GM18951 (cell line): ENCODE results near the gene SLC33A1.
"Not testable (repeated sequence)": the region's sequence is repeated elsewhere in the genome, so short reads cannot be mapped to it uniquely, and the experiment has no call there.

Experiments used
- POLR2A ChIP-seq: IDR thresholded peaks from 4 replicates; pipeline ENCODE4 v1.6.1; 2011; ENCODE audit warnings: mild to moderate bottlenecking; ENCODE audit not compliant: insufficient read length, insufficient read depth; ENCODE audit errors: extremely low read depth
- in situ Hi-C: fragments of 300-500 bp; cut with MboI; formaldehyde crosslinking; loops from one replicate; pipeline ENCODE4 v1.12.0; 2022; ENCODE audit warnings: low sequenced_read_pairs, mixed read lengths, inconsistent platforms; ENCODE audit not compliant: unreplicated experiment

The SLC33A1 gene

DNA sequence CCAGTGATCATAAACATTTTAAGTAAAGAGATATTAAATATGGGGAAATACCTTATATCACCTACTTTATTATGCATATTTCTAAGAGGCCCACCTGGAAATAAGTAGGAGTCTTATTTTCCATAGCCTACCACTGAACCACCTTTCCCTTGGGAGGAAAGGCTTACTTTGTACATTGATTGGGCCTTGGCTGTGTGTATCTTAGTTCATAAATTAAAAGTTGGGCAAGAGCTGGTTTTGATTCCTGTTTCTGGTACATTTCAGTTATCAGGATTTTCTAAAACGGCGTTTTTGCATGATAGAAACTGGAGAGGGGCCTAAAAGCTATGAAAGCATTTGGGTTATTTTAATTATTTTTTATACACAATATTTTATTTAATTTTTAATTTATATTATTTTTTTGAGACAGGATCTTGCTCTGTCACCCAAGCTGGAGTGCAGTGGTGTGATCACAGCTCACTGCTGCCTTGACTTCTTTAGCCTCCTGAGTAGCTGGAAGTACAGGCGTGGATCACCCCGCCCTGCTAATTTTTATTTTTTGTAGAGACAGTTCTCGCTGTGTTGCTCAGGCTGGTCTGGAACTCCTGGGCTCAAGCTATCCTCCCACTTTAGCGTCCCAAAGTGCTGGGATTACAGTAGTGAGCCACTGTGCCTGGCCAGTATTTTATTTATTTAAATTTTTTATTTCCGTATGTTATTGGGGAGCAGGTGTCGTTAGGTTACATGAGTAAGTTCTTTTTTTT lies 18.8 kb upstream of the SLC33A1 start:
- no peak for TF ChIP-seq POLR2A
- in situ Hi-C loops: no loop called here

GRCh38 chr3:155871746-155872158 lies 17.5 kb upstream of the SLC33A1 start:
- in situ Hi-C loops: no loop called here
- no peak for TF ChIP-seq POLR2A

DNA sequence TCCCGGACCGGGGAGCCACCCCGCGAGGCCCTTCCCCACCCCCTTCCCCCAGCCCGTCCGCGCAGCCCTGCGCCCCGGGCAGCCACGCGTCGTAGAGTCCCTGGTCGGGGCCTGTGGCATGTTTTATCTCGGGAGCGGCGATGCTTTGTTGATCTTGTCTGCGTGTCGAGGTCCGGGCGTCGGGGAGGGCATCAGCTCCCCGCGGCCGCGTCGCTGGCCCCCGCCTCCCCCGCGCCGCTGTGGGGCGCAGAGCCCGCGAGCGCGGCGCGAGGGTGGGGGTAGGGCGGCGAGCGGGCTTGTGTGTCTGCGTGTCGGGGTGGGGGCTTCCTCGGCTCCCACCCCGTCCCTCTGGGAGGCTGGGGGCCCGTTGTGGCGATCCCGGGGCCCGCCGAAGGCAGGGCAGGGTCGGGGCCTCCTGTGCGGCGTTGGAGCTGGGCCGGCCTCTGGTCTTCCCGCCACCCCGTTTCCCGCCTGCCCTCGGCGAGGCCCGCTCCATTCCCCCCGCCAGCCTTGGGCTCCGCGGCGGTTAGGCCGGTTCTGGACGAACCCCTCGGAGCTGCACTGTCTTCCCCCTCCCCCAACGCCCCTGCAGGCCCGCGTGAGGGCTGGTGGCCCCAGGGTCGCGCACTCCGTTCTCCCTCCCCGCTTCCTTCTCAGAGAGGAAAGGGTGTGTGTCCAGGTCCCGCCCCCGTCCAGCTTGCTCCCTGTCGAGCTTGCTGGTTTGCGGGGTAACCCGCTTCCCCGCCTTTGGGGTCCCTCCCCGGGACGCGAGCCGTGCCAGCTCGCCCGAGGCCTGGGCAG lies 16.9 kb upstream of the SLC33A1 start:
- in situ Hi-C loops: no loop called here
- TF ChIP-seq POLR2A: peak; percentile 31

GRCh38 chr3:155870133-155870944 lies 16.1 kb upstream of the SLC33A1 start, which contains the start of gene GMPS:
GMPS (plus strand) TSS chr3:155870650; CDS start chr3:155870871, 221 bp downstream.
- in situ Hi-C loops: no loop called here
- peak; percentile 76 for TF ChIP-seq POLR2A

- no peak for TF ChIP-seq POLR2A
- in situ Hi-C loops: no loop called here
These were observed 15.5 kb upstream of the SLC33A1 start for GRCh38 chr3:155869691-155870090.

- TF ChIP-seq POLR2A: no peak
- in situ Hi-C loops: no loop called here
These were observed 9.0 kb upstream of the SLC33A1 start for GRCh38 chr3:155863072-155863784.

GRCh38 chr3:155862290-155862982 lies 8.2 kb upstream of the SLC33A1 start:
- in situ Hi-C loops: not testable (repeated sequence)

GRCh38 chr3:155861476-155862183 lies 7.4 kb upstream of the SLC33A1 start:
- no peak for TF ChIP-seq POLR2A
- in situ Hi-C loops: no loop called here

DNA sequence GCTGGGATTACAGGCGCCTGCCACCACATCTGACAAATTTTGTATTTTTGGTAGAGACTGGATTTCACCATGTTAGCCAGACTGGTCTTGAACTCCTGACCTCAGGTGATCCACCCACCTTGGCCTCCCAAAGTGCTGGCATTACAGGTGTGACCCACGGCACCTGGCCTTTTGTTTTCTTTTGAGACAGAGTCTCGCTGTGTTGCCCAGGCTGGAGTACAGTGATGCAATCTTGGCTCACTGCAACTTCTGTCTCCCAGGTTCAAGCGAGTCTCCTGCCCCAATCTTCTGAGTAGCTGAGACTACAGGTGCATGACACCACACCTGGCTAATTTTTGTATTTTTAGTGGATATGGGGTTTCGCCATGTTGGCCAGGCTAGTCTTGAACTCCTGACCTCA lies 6.2 kb upstream of the SLC33A1 start:
- in situ Hi-C loops: not testable (repeated sequence)

GRCh38 chr3:155859859-155860258 lies 5.6 kb upstream of the SLC33A1 start:
- no peak for TF ChIP-seq POLR2A
- in situ Hi-C loops: no loop called here

DNA sequence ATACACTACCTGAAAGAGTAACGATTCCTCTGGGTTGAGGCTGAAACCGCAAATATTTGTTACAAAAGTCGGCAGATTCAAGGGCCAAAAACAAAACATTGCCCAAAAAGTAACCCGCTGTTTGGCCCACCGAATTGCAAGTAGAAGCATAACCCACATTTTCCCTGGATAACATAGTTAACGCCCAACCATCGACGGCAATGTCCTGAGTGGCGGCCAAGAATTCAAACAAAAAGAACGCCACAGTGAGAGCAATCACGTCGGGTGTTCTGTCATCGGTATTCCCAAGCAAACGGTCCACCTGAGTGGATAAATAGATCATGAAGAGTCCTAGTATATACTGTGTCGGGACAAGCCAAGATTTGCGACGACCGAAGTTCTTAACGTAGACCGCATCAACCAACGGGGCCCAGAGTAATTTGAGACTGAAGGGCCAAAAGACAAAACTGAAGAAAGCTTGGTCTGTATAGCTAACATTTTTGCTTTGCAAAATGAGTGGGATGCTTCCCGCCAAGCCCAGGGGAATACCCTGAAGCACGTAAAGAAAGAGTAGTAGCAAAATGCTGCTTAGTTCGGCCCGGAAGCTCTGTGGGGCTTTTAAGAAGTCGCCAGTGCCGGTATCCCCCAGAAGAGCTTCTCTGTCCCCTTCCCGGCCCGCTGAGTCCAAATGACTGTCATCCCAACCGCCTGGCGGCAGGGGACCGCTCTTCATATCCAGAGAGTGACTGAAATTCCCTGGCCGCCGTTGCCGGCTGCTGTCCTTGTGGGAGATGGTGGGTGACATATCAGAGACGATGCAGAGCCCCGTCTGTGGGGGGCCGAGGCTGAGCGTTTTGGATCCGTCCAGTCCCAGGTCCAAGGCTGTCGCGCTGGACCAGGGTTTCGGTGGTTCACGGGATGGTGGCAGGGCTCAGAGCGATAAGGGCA lies 750 bp downstream of the SLC33A1 start:
- TF ChIP-seq POLR2A: no peak
- in situ Hi-C loops: no loop called here

GRCh38 chr3:155852341-155852740 lies 1.9 kb downstream of the SLC33A1 start:
- in situ Hi-C loops: no loop called here
- TF ChIP-seq POLR2A: no peak

GRCh38 chr3:155849404-155849803 lies 4.8 kb downstream of the SLC33A1 start:
- in situ Hi-C loops: not testable (repeated sequence)
